Measurements from ENCODE around the gene RPH3AL.

Gene RPH3AL

GRCh38 chr17:305090-305976 lies 47.3 kb downstream of the RPH3AL start:
- TF ChIP-seq, protein P1, sequence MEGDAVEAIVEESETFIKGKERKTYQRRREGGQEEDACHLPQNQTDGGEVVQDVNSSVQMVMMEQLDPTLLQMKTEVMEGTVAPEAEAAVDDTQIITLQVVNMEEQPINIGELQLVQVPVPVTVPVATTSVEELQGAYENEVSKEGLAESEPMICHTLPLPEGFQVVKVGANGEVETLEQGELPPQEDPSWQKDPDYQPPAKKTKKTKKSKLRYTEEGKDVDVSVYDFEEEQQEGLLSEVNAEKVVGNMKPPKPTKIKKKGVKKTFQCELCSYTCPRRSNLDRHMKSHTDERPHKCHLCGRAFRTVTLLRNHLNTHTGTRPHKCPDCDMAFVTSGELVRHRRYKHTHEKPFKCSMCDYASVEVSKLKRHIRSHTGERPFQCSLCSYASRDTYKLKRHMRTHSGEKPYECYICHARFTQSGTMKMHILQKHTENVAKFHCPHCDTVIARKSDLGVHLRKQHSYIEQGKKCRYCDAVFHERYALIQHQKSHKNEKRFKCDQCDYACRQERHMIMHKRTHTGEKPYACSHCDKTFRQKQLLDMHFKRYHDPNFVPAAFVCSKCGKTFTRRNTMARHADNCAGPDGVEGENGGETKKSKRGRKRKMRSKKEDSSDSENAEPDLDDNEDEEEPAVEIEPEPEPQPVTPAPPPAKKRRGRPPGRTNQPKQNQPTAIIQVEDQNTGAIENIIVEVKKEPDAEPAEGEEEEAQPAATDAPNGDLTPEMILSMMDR (IDR thresholded peaks at IDR 0.05; ENCODE audit: low read depth, low read length), result no peak
- TF ChIP-seq MYC (IDR thresholded peaks at IDR 0.05; ENCODE audit: low read depth, low read length) (no peak), POLR2A (IDR thresholded peaks at IDR 0.05; ENCODE audit: extremely low read depth, insufficient read length) (no peak)
- TF ChIP-seq, protein P2, sequence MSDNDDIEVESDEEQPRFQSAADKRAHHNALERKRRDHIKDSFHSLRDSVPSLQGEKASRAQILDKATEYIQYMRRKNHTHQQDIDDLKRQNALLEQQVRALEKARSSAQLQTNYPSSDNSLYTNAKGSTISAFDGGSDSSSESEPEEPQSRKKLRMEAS (IDR thresholded peaks at IDR 0.05; ENCODE audit: low read depth, low read length), result no peak
- H3K4me3 ChIP-seq (ENCODE audit: low read depth, low read length), result no peak overlapping the region
- DNase-seq (ENCODE audit: low read depth), result no peak

- H3K4me3 ChIP-seq (ENCODE audit: low read depth, low read length), result no peak overlapping the region
- TF ChIP-seq, protein P1 (IDR thresholded peaks at IDR 0.05; ENCODE audit: low read depth, low read length), result no peak
- TF ChIP-seq POLR2A (IDR thresholded peaks at IDR 0.05; ENCODE audit: extremely low read depth, insufficient read length), result no peak
- TF ChIP-seq, protein P2 (IDR thresholded peaks at IDR 0.05; ENCODE audit: low read depth, low read length), result no peak
- no peak for TF ChIP-seq MYC (IDR thresholded peaks at IDR 0.05; ENCODE audit: low read depth, low read length)
- no peak for DNase-seq (ENCODE audit: low read depth)
Observed at GRCh38 chr17:304461-304860, 48.1 kb downstream of the RPH3AL start.

- no peak overlapping the region for H3K4me3 ChIP-seq (ENCODE audit: low read depth, low read length)
- TF ChIP-seq, protein P1 (IDR thresholded peaks at IDR 0.05; ENCODE audit: low read depth, low read length), result no peak
- TF ChIP-seq, protein P2 (IDR thresholded peaks at IDR 0.05; ENCODE audit: low read depth, low read length), result no peak
- TF ChIP-seq MYC (IDR thresholded peaks at IDR 0.05; ENCODE audit: low read depth, low read length) (no peak), POLR2A (IDR thresholded peaks at IDR 0.05; ENCODE audit: extremely low read depth, insufficient read length) (no peak)
- DNase-seq (ENCODE audit: low read depth), result no peak
Observed at GRCh38 chr17:303168-303567, 49.4 kb downstream of the RPH3AL start.

DNA sequence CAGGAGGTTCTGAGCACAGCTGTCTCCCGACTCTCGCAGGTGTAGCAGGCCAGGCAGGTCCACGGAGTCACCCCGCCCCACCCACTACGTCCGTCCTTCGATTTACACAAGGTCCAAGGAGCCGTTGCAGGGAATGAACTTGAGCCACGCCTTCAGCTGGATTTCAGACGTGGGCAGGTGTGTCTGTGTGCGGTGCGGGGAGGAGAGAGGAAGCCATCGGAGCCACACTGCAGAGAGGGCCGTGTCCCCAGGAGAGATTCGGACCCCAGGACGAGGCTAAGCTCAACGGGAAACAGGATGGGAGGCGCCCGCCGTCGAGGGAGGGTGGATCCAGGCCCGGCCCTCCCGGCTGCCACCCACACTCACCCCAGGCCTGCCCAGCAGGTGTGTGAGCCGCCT lies 50.3 kb downstream of the RPH3AL start:
- DNase-seq (ENCODE audit: low read depth), result no peak
- TF ChIP-seq, protein P1 (IDR thresholded peaks at IDR 0.05; ENCODE audit: low read depth, low read length), result no peak
- TF ChIP-seq MYC (IDR thresholded peaks at IDR 0.05; ENCODE audit: low read depth, low read length), result no peak
- TF ChIP-seq POLR2A (IDR thresholded peaks at IDR 0.05; ENCODE audit: extremely low read depth, insufficient read length), result no peak
- TF ChIP-seq, protein P2 (IDR thresholded peaks at IDR 0.05; ENCODE audit: low read depth, low read length), result no peak
- H3K4me3 ChIP-seq (ENCODE audit: low read depth, low read length), result no peak overlapping the region

DNA sequence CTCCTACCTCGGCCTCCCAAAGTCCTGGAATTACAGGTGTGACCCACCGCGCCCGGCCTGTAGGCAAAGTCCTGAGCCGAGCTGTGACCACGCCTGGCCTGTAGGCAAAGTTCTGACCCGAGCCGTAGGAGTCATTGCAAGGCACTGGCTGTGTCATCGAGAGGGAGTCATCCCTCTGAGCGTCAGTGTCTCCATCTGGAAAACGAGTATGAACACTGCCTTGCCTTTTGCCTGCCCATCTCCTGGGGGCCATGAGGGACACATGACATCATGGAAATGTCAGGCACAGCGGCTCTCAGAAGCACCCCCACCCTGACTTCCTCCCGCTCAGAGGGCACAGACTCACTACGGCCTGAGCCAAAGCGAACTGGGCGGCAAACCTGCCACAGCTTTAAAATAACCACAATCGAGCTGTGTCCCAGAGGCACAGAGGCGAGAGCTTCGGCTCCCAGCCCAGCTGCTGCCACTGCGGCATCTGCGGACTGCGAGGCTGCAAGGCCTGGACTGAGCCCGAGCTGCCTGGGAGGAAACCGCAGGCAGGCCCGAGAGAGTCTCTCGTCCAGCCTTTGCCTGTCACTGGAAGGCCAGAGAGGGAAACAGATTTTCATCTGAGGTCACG lies 50.8 kb downstream of the RPH3AL start:
- no peak overlapping the region for H3K4me3 ChIP-seq (ENCODE audit: low read depth, low read length)
- TF ChIP-seq MYC (IDR thresholded peaks at IDR 0.05; ENCODE audit: low read depth, low read length) (no peak), POLR2A (IDR thresholded peaks at IDR 0.05; ENCODE audit: extremely low read depth, insufficient read length) (no peak)
- TF ChIP-seq, protein P1 (IDR thresholded peaks at IDR 0.05; ENCODE audit: low read depth, low read length), result no peak
- TF ChIP-seq, protein P2 (IDR thresholded peaks at IDR 0.05; ENCODE audit: low read depth, low read length), result no peak
- peak; percentile 60 for DNase-seq (ENCODE audit: low read depth)

All from NB4 (cell line).